ENCODE data around the gene HS6ST3.
A peak's percentile ranks its signal among the peaks of the same experiment; 100 is the strongest.

The HS6ST3 gene

GRCh38 chr13:96075953-96076543, 13.9 kb upstream of the HS6ST3 start:
- Histone ChIP-seq H3K36me3 (ENCODE audit: insufficient read depth, low read length) (no peaks in the 10 kb centered on the region), H2AFZ (ENCODE audit: low read depth, low read length) (no peak overlapping the region), H3K9me3 (ENCODE audit: insufficient read depth, low read length, severe bottlenecking) (no peaks in the 10 kb centered on the region), H3K27me3 (ENCODE audit: insufficient read depth, low read length, poor library complexity) (no peaks in the 10 kb centered on the region), H3K27ac (ENCODE audit: low read length) (no peak overlapping the region), H3K4me2 (ENCODE audit: insufficient read depth, low read length) (no peak overlapping the region), H3K4me1 (ENCODE audit: insufficient read depth, low read length) (no peaks in the 10 kb centered on the region), H3K79me2 (ENCODE audit: insufficient read depth, low read length) (no peaks in the 10 kb centered on the region), H3K9ac (ENCODE audit: low read depth, low read length) (no peak overlapping the region), H4K20me1 (ENCODE audit: insufficient read depth, low read length) (no peaks in the 10 kb centered on the region), H3K4me3 (ENCODE audit: low read depth in 1 of 2, low read length in 2 of 2) (no peak overlapping the region)
- DNase-seq, result no peak
- no peak for TF ChIP-seq EZH2 (IDR thresholded peaks at IDR 0.05; ENCODE audit: borderline replicate concordance, low read depth, low read length, severe bottlenecking)
- TF ChIP-seq, protein P1, sequence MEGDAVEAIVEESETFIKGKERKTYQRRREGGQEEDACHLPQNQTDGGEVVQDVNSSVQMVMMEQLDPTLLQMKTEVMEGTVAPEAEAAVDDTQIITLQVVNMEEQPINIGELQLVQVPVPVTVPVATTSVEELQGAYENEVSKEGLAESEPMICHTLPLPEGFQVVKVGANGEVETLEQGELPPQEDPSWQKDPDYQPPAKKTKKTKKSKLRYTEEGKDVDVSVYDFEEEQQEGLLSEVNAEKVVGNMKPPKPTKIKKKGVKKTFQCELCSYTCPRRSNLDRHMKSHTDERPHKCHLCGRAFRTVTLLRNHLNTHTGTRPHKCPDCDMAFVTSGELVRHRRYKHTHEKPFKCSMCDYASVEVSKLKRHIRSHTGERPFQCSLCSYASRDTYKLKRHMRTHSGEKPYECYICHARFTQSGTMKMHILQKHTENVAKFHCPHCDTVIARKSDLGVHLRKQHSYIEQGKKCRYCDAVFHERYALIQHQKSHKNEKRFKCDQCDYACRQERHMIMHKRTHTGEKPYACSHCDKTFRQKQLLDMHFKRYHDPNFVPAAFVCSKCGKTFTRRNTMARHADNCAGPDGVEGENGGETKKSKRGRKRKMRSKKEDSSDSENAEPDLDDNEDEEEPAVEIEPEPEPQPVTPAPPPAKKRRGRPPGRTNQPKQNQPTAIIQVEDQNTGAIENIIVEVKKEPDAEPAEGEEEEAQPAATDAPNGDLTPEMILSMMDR (IDR thresholded peaks at IDR 0.05; ENCODE audit: borderline replicate concordance, extremely low read depth, low read length, poor library complexity, severe bottlenecking), result peak; percentile 27
- no peak for ATAC-seq (ENCODE audit: insufficient read depth, low read depth)

DNA sequence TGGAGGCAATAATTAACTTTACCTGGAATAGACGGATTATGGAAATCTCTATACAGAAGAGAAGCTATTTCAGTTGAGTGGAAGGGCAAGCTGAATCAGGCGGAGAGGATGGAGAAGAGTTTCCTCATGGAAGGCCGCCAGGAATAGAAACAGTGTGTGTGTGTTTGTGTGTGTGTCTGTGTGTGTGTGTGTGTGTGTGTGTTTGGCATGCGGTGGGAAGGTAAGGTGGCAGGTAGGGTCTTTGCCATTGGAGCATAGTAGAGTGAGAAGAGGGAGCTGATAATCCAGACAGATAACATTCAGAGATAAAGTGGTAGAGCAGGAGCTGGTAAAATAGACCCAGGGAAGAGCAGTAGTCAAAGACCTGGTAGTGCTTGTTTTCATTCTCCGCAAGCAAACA, 9.2 kb upstream of the HS6ST3 start:
- TF ChIP-seq EZH2 (IDR thresholded peaks at IDR 0.05; ENCODE audit: borderline replicate concordance, low read depth, low read length, severe bottlenecking), result no peak
- TF ChIP-seq, protein P1 (IDR thresholded peaks at IDR 0.05; ENCODE audit: borderline replicate concordance, extremely low read depth, low read length, poor library complexity, severe bottlenecking), result no peak
- Histone ChIP-seq H3K27me3 (ENCODE audit: insufficient read depth, low read length, poor library complexity) (no peaks in the 10 kb centered on the region), H4K20me1 (ENCODE audit: insufficient read depth, low read length) (no peaks in the 10 kb centered on the region), H3K9ac (ENCODE audit: low read depth, low read length) (no peak overlapping the region), H2AFZ (ENCODE audit: low read depth, low read length) (no peak overlapping the region), H3K4me1 (ENCODE audit: insufficient read depth, low read length) (no peaks in the 10 kb centered on the region), H3K4me3 (ENCODE audit: low read depth in 1 of 2, low read length in 2 of 2) (no peak overlapping the region), H3K79me2 (ENCODE audit: insufficient read depth, low read length) (no peaks in the 10 kb centered on the region), H3K36me3 (ENCODE audit: insufficient read depth, low read length) (no peaks in the 10 kb centered on the region), H3K27ac (ENCODE audit: low read length) (no peak overlapping the region), H3K4me2 (ENCODE audit: insufficient read depth, low read length) (no peak overlapping the region), H3K9me3 (ENCODE audit: insufficient read depth, low read length, severe bottlenecking) (no peaks in the 10 kb centered on the region)
- no peak for ATAC-seq (ENCODE audit: insufficient read depth, low read depth)
- DNase-seq, result no peak

GRCh38 chr13:96081888-96082287, 8.0 kb upstream of the HS6ST3 start:
- ATAC-seq (ENCODE audit: insufficient read depth, low read depth) (no peak), DNase-seq (no peak)
- H3K9me3 ChIP-seq (ENCODE audit: insufficient read depth, low read length, severe bottlenecking), result no peaks in the 10 kb centered on the region

More at GRCh38 chr13:96081888-96082287, 8.0 kb upstream of the HS6ST3 start:
- Histone ChIP-seq H3K9ac (ENCODE audit: low read depth, low read length) (no peak overlapping the region), H3K4me1 (ENCODE audit: insufficient read depth, low read length) (no peaks in the 10 kb centered on the region), H3K79me2 (ENCODE audit: insufficient read depth, low read length) (no peaks in the 10 kb centered on the region), H3K27me3 (ENCODE audit: insufficient read depth, low read length, poor library complexity) (no peaks in the 10 kb centered on the region), H3K4me2 (ENCODE audit: insufficient read depth, low read length) (no peak overlapping the region), H3K4me3 (ENCODE audit: low read depth in 1 of 2, low read length in 2 of 2) (no peak overlapping the region), H3K36me3 (ENCODE audit: insufficient read depth, low read length) (no peaks in the 10 kb centered on the region), H2AFZ (ENCODE audit: low read depth, low read length) (no peak overlapping the region), H4K20me1 (ENCODE audit: insufficient read depth, low read length) (no peaks in the 10 kb centered on the region), H3K27ac (ENCODE audit: low read length) (no peak overlapping the region)
- TF ChIP-seq, protein P1 (IDR thresholded peaks at IDR 0.05; ENCODE audit: borderline replicate concordance, extremely low read depth, low read length, poor library complexity, severe bottlenecking), result no peak
- no peak for TF ChIP-seq EZH2 (IDR thresholded peaks at IDR 0.05; ENCODE audit: borderline replicate concordance, low read depth, low read length, severe bottlenecking)

All from DND-41 (cell line).